HG03066 (cell line): ENCODE results near the gene LRRC15.

Source experiments
- ATAC-seq: cut with Tn5 transposase; IDR thresholded peaks from one replicate; pipeline ENCODE4 v1.9.1; 2021; ENCODE audit warnings: low read depth; ENCODE audit not compliant: unreplicated experiment

Gene LRRC15

GRCh38 chr3:194336601-194337355, 32.8 kb downstream of the LRRC15 start:
- no peak for ATAC-seq

GRCh38 chr3:194333981-194334320, 35.6 kb downstream of the LRRC15 start:
- no peak for ATAC-seq

DNA sequence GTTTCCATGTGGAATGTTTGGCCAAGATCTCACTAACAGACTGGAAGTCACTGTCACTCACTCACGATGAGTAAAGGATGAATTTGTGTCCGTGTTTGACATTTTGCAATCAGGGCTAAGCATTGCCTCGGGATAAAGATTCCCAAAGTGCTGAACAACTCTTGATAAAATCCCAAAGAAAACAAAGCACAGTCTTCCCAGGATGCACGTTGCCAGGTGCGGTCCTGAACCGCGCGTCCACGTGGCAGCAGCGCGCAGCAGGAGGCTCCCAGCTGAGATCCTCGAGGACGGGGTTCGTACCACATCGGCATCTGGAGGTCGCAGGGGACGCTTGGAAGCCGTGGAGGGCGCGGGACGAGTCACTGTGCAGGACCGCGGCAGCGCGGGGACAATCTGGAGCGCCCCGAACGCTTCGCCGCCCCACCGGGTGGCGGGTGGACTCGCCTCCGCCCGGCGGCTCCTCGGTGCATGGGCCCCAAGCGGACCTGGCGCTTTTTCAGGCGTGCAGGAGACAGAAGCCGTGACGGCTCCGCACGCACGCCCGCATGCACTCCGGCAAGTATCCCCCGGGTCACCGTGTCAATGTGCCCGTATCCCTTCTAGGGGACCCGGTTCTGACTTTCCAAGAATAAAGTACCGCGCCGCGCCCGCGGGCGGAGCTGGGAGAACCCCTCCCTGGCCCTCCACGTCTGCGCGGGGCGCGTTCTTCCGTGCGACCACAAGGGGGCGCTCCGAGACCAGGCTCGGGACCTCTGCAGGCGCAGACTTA, 36.1 kb downstream of the LRRC15 start:
- ATAC-seq, result peak; percentile 96

DNA sequence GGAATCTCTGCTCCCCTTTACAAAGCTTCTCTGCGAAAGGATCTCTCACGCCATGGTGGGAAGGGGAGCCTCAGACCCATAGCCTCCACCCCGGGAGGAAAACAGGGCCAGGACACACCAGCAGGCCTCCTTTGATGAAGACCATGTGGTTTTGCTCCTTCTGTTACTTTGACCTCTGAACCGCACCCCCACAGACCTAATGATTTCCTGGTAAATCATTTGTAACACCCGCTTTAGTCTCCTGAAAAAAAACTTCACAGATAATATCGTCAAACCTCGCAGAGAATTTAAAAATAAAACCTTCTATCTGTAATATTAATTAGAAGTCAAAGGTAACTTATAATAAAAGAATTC, 36.7 kb downstream of the LRRC15 start:
- ATAC-seq, result no peak

GRCh38 chr3:194330579-194330978, 39.0 kb downstream of the LRRC15 start:
- ATAC-seq, result no peak

- no peak for ATAC-seq
These were observed 39.4 kb downstream of the LRRC15 start for GRCh38 chr3:194330160-194330559.

DNA sequence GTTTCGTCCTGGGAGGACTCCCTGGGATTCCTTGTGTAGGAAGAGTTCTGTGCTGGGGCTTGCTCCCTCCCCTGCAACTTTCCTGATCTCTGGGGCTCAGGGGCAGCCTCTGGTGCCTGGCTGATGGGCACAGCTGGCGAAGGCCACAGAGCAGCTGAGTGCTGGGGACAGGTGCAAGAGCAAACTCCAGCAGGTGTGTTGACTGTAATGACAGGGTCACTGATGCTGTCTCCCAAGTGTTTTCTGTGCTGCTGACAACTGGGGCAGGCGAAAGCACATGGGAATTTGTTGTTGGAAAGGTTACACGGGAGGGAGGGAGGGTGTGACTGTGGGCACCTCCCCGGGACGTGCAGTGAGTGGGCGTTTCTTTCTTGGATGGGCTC, 40.0 kb downstream of the LRRC15 start:
- ATAC-seq, result no peak

DNA sequence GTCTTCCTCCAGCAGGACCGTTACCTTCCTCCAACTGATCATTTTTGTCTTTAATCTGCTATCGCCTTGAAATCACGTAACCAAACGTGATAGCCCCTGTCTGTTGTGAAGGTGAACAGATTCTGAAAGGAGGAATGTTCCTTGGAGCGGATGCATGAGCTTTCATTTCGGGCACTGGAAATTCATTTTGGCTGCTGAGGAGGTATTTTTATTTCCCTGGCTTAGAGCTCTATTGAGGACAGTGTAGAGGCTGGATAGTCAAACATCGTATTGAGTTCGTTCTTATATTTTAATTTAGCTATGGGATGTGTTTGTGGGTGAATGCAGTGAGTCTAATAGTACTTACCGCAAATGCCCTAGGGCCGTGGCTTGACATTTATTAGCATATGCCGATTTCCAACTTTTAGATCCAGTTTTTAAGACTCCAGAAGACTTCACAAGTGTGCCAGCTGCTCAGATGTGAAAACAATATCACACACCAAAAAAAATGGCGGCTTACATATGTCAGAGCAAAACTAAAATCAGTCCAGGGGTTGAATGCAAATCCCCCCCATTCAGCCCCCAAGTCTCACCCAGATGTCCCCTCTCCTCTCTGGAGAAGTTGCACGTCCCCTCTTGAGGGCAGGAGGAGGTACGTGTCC, 40.5 kb downstream of the LRRC15 start:
- no peak for ATAC-seq

DNA sequence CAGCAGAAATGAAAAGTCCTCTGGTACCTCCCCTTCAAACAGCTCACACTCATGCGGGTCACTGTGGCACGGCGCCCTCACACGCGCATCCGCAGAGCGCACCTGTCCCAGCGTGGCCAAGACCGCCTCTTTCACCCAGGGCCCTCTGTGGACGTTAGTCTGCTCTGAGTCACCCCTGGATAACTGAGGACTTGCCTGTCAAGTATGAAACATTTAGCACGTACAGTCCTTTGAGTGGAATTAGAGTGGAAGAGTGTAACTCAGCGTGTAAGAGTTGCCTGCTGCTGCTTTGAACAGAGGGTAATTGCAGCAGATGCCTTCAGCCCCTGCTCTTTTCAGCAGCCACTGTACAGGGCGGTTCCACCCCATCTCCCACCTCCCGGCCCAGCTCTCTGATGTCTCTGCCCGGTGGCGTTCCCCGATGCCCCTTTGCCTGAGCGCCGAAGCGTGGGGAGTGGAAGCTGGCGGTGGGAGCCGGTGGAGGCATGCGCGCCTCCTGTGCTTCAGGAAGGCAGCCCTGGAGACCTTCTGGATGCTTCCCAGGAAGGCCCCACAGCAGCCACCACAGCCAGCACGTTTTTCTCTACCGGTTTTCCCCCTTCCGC, 41.4 kb downstream of the LRRC15 start:
- no peak for ATAC-seq

- ATAC-seq, result no peak
These were observed 42.1 kb downstream of the LRRC15 start for GRCh38 chr3:194327218-194328052.

- no peak for ATAC-seq
These were observed 42.6 kb downstream of the LRRC15 start for GRCh38 chr3:194326968-194327217.

- ATAC-seq, result no peak
These were observed 43.2 kb downstream of the LRRC15 start for GRCh38 chr3:194326192-194326967.

DNA sequence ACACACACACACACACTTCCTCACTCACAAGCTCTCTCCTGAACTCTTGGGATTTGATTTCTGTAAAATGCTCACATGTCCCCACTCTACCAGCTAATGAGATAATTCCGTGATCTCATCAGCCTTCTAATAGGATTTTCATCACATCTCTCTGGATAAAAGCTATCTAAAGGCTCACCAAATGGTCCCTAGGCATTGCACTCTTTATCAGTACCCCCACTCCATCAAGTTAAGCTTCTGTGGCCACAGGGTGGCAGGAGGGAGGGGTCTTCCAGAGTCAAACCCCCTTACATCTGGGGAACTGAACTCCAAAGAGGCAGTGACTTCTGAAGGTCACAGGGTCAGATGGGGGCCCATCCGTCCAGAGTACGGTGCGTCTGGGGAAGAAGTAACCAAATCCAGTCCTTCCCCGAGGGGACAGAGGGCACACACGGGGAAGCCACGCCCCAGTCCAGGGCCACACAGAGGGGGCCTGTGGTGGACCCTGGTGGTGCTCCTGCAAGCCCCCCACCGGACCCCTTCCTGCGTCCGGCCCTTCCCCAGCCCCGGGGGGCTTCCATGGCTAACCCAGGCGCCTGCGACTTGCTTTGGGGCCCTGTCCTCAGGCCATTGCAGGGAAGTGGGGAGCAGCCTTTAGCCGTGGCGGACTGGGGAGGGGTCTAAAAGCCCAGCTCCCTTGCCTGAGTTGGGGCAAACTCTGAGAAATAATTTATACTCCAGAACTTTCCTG, 44.0 kb downstream of the LRRC15 start:
- ATAC-seq, result no peak

DNA sequence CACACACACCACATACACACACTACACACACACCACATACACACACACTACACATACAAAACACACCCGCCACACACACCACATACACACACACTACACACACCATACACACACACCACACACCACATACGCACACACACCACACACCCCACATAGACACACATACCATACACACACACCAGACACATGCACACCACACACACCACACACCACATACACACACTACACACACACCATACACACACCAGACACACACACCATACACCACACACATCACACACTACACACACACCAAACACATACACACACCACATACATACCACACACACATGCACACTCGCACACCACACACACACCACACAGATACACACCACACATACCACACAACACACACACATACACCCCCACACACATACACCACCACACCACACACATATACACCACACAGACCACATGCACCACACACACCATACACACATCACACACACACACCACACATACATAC, 44.7 kb downstream of the LRRC15 start:
- ATAC-seq, result no peak

DNA sequence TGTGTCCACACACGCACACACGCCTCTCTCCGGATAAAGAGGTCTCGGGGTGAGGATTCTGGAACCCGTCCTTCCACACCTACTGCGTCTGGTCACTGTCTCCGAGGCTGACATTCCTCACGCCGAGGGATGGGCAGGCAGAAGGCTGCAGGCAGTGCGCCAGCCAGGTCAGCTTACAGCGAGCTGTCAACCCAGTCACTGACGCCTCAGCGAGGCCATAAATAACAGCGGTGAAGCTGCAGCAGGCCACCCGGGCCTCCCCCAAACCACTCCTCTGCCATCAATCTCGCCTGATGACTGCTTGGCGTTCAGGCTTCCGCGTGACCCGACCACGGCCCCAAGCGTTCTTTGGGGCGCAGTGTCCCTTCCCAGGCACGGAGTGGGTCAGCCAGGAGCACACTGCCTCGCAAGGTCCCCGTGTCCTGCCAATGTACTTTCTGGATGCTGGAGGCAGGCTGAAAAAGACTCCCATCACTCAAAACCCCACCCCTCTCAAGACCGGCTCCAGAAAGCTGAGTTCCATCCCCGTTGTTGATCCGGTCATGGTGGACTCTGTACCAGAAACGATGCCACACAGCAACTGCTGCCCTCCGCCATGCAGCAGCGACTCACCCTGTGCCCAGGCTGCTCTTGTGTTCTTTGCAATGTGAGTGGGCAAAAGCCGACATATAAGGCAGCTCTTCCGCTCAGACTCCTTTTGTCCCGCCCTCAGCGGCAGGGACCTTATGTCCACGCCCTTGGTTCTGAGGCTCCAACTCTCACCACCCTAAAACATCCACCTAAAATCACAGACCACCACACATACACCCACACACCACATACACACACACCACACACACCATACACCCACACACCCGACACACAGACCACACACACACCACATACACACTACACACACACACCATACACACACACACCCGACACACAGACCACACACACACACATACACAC, 45.5 kb downstream of the LRRC15 start:
- ATAC-seq, result no peak

DNA sequence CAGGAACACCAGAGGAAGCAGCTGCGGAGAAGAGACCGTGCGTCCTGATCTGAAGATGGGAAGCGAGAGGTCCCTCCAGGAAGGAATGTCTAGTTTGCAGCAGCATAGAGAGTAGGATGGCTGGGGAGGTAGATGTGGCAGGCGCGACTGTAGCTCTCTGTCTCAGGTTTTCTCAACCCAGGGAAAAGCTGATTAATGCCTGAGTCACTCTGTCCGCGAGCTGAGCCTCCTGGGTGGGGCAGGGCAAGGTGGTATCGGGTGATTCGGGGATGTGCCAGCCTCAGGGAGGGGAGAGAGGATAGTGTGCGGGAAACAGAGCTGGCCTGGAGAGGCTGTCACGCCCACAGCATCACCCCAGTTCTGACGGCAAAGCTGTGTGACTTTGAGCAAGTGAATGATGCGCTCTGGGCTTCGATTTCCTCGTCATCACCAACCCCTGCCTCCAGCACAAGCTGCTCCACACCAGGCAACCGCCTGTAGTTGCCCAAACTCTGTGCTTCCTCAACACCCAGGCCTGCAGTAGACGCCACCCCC, 46.8 kb downstream of the LRRC15 start:
- ATAC-seq, result no peak

DNA sequence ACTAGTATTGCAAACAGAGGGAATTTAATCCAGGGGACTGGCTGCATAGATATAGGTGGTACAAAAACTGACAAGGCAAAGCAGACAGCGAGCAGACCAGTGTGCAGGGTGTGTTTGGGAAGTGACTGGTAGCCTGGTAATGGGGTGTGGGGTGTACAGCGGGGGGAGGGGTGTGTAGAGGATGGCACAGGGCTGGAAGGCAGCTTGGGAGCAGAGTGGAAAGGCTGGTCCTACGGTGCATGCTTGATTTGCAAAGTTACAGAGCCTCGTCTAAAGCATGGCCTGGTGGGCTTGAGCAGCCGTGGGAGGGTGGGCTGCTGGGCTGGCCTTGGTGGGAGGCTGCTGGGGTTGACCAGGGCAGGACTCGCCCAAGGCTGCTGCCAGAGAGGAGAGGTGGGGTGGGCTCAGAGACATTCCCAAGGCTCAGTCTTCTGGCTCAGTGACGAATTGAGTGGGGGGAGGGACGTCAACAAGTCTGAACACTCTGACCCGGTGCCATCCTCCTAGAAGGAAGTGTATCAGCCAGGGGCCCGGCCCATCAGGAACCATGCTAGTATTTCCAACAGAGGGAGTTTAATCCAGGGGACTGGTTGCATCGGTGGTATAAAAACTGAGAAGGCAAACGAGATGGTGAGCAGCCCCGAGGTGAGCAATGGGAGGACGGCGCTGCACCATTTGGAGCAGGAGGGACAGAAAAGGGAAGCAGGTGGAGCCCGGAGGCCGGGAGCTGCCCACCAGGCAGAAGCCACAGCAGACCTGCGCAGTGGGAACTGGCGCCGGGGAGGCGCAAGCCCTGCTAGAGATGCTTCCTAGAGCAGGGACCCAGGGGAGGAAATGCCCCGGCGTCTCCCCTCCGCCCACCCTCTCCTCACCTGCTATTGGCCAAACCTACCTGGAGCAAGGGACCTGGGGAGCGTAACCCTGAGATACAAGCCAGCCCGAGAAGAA, 47.6 kb downstream of the LRRC15 start:
- ATAC-seq, result no peak
